Erythroblast (primary cell): Measurements from ENCODE around the gene KRTAP10-4.

Experiments used
- GATA1 ChIP-seq: IDR thresholded peaks from 2 replicates; pipeline ENCODE4 v1.6.1; 2011; ENCODE audit warnings: low read depth, mild to moderate bottlenecking, control low read depth, low read length, moderate library complexity
- POLR2A ChIP-seq: IDR thresholded peaks from 2 replicates; pipeline ENCODE4 v1.6.1; 2011; ENCODE audit warnings: mild to moderate bottlenecking, low read length

- TF ChIP-seq POLR2A = no peak
- TF ChIP-seq GATA1 = no peak
These were observed 5.9 kb upstream of the KRTAP10-4 start for GRCh38 chr21:44567481-44568171.
